GM10248 (cell line): ENCODE results near the gene WSB1.
"Not testable (repeated sequence)": the region's sequence is repeated elsewhere in the genome, so short reads cannot be mapped to it uniquely, and the experiment has no call there.

Source experiments
- CTCF ChIA-PET: fragments of 300-600 bp; sonication (Branson Sonifier 250); formaldehyde crosslinking; extraction: SDS; loops from one replicate; lab custom pipeline; 2021; ENCODE audit warnings: antibody characterized with exemption; lab: Yijun Ruan, JAX
- POLR2A ChIA-PET: fragments of 350-650 bp; sonication (Branson Sonifier 250); formaldehyde crosslinking; extraction: SDS; loops from one replicate; lab custom pipeline; 2020; ENCODE audit warnings: antibody characterized with exemption; lab: Yijun Ruan, JAX
- DNase-seq: peaks from one replicate; pipeline ENCODE4 v3.0.0; 2012; ENCODE audit errors: extremely low spot score
- CTCF ChIP-seq: IDR thresholded peaks from 2 replicates; pipeline ENCODE4 v1.5.1; 2012; ENCODE audit warnings: mild to moderate bottlenecking, low read depth; ENCODE audit errors: extremely low read depth, missing control alignments, control extremely low read depth

The WSB1 gene

DNA sequence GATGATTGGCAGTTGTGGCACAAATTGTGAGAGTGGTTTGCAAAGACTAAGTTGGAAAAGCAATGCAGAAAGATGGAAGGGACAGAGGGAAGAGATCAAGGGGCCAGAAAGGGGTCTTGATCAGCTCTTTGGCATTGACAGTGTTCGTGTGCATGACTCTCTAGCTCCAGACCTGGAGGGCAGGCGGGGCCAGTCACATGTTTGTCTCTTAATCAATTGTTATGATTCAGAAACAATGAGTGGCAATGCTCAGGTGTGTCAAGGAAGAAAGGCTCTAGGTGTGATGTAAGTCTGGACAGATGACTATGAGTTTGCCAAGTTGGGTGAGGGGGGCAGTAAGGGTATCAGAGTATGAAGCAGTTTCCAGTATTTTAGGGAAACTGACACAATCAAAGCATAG, 32.1 kb downstream of the WSB1 start:
- no peak for TF ChIP-seq CTCF
- POLR2A ChIA-PET = no interaction called here
- CTCF ChIA-PET = no interaction called here
- DNase-seq = no peak

GRCh38 chr17:27326585-27326984, 32.7 kb downstream of the WSB1 start:
- ChIA-PET CTCF (interaction anchor here (0.6 to 1.8 kb wide), 7 partner anchors 10 to 276 kb away, joined by 3 to 9 read pairs (median 3); partner anchors contain the start of gene WSB1), POLR2A (interaction anchor here (0.6 kb wide), 1 partner anchor 190 kb away, joined by 3 read pairs; no protein-coding TSS in a partner anchor)
- DNase-seq = no peak

DNA sequence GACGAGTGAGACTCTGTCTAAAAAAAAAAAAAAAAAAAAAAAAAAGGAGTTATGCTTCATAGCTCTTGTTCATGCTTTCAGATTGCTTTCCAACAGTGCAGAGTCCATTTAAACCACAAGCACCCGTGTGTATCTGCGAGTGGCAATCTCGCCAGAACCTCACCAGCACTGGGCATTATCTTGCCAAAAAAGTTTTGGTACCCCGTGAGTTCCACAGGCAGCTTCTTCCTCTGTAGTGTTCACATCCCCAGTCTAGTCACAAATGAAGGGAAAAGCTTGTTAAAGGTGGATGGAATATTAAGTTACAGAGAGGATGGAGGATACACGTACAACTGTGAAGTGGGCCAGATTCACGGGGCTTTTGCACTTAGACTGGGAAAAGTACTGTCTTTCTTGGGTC, 33.5 kb downstream of the WSB1 start:
- TF ChIP-seq CTCF = no peak
- DNase-seq = no peak
- CTCF ChIA-PET = interaction anchor here (0.6 to 1.8 kb wide), 9 partner anchors 8 to 275 kb away, joined by 3 to 9 read pairs (median 3); partner anchors contain the start of gene WSB1
- POLR2A ChIA-PET = interaction anchor here (0.6 kb wide), 1 partner anchor 189 kb away, joined by 3 read pairs; no protein-coding TSS in a partner anchor

More at GRCh38 chr17:27326585-27326984, 32.7 kb downstream of the WSB1 start:
- TF ChIP-seq CTCF = no peak

DNA sequence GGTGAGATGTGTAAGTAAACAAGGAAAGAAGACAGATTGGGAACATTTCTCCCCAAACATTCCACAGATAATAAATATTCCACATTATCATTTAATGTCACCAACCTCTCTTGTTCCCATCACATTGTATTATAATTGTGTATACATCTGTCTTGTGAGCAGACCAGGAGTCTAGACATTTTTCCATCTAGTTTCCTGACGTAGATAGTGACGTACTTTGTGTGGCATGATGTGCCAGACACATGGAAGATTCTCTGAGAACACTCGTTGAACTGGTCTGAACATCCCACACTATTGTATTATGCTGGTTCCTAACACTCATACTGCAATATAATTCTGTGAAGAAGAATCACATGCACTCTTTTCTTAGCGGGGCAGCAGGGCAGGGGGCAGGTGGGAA, 34.0 kb downstream of the WSB1 start:
- no peak for DNase-seq
- ChIA-PET CTCF (interaction anchor here (0.8 to 1.8 kb wide), 5 partner anchors 9 to 92 kb away, joined by 3 to 9 read pairs (median 6); no protein-coding TSS in a partner anchor), POLR2A (no interaction called here)
- TF ChIP-seq CTCF = no peak

- POLR2A ChIA-PET, DNase-seq: not testable (repeated sequence)
- CTCF ChIA-PET = interaction anchor here (1.3 to 1.8 kb wide), 3 partner anchors 14 to 83 kb away, joined by 5 to 7 read pairs (median 6); no protein-coding TSS in a partner anchor
Measured at GRCh38 chr17:27328686-27329085, 34.8 kb downstream of the WSB1 start.

DNA sequence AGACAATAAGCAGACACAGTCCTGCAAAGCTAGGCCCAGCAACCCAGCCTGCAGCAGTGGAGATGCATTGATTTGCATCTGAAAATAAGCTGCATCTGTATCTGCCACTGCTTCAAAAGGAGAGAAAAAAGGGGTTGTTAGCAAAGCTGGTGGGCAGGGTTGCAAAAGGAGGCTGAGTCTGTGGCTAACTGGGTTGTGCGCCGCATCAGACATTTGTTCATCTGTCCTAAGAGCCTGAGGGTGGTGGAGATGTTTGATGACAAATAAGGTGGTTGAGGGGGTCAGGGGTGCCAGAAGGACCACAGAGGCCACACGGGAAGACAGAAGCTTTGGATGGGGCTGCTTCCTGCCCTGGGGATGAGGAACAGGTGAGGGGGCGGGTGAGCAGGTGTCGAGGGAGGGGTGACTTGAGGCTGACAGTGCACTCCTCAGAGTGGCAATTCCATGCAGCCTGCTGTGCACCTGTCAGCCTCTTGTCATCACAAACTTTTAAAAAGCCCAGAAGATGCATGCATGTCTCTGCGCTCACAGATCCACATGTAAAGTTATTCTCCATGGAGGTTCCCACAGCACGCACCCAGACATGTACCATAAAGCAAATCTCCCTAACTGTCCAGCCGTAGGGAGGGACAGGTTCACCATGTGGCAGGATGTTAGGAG, 35.4 kb downstream of the WSB1 start:
- TF ChIP-seq CTCF = no peak
- DNase-seq = no peak
- CTCF ChIA-PET = interaction anchor here (1.7 to 1.8 kb wide), 3 partner anchors 14 to 270 kb away, joined by 4 to 7 read pairs (median 5); no protein-coding TSS in a partner anchor
- POLR2A ChIA-PET = no interaction called here

- CTCF ChIA-PET = interaction anchor here (1.9 to 4.8 kb wide), 3 partner anchors 18 to 137 kb away, joined by 7 to 90 read pairs (median 14); no protein-coding TSS in a partner anchor
- POLR2A ChIA-PET = interaction anchor here (1.4 kb wide), 1 partner anchor 95 kb away, joined by 5 read pairs; no protein-coding TSS in a partner anchor
- no peak for TF ChIP-seq CTCF
- no peak for DNase-seq
Measured at GRCh38 chr17:27332047-27332393, 38.1 kb downstream of the WSB1 start.
